Measurements from ENCODE around the gene SLC25A47. TPM values are rescaled to one million over a fixed set of nuclear protein-coding genes. Genes with fewer than 3 reads are reported as not detected.

SLC25A47 gene
- total and polyA plus RNA-seq, 2 donors (not counting 1 experiment from before 2014, with no cell fraction given) = under 0.01 TPM; not detected in 1

DNA sequence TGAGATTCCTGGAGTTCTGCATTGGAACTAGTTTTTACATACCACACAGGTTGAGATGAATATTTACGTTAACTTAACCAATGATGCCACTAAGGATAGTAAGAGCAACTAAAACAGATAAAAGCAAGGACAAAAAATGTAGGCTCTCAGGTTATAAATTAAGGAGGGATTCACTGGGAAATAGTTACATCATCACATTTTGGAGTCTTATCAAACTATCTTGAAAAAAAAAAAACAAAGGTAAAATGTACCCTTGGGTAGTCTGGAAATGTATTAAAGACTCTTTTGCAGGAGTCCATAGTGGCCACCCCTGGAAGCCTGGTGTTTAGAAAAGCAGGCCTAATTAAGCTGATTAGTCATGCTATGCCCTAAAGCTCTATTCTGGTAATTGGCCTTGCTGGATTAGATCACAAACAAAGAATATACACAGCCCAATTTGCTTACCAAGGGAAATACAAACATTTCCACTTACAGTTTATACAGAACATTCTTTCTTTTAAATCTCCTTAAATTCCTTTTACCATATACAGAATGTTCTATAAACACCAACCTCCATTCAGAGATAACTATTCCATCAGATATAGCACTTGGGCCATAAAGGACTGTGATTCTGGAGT, 39.3 kb downstream of the SLC25A47 start:
- DNase-seq (ENCODE audit: low read depth in 2 of 2) = peak in 1 of 2 donors; percentile 54
- Histone ChIP-seq H3K79me2 (ENCODE audit: control insufficient read depth, insufficient read depth, low read length) (no peaks in the 10 kb centered on the region), H3K9ac (ENCODE audit: insufficient read depth, low read length) (no peak overlapping the region), H3K4me3 (replicated peaks in 1 of 4; ENCODE audit: control extremely low read depth in 1 of 4, insufficient read depth in 1 of 4, low read depth in 3 of 4, low read length in 4 of 4) (no peak overlapping the region), H3K27ac (ENCODE audit: insufficient read depth, low read length) (peak overlapping the region; percentile 8), H3K9me3 (ENCODE audit: control insufficient read depth, insufficient read depth, low read depth, low read length) (no peaks in the 10 kb centered on the region), H4K20me1 (ENCODE audit: control insufficient read depth, extremely low read depth, insufficient read depth, low read length) (no peaks in the 10 kb centered on the region), H3K4me2 (ENCODE audit: extremely low read depth, insufficient read depth, low read length) (no peak overlapping the region), H3K27me3 (ENCODE audit: control insufficient read depth, insufficient read depth, low read length) (no peaks in the 10 kb centered on the region), H2AFZ (ENCODE audit: low read length) (no peak overlapping the region), H3K36me3 (ENCODE audit: control insufficient read depth, insufficient read depth, low read length) (peaks cover 5% of the 10 kb centered on the region), H3K4me1 (ENCODE audit: control insufficient read depth, extremely low read depth, insufficient read depth, low read length) (peaks cover 3% of the 10 kb centered on the region)
- no peak for TF ChIP-seq EZH2 (IDR thresholded peaks at IDR 0.05; ENCODE audit: low read length, missing control alignments)
- TF ChIP-seq, protein P1, sequence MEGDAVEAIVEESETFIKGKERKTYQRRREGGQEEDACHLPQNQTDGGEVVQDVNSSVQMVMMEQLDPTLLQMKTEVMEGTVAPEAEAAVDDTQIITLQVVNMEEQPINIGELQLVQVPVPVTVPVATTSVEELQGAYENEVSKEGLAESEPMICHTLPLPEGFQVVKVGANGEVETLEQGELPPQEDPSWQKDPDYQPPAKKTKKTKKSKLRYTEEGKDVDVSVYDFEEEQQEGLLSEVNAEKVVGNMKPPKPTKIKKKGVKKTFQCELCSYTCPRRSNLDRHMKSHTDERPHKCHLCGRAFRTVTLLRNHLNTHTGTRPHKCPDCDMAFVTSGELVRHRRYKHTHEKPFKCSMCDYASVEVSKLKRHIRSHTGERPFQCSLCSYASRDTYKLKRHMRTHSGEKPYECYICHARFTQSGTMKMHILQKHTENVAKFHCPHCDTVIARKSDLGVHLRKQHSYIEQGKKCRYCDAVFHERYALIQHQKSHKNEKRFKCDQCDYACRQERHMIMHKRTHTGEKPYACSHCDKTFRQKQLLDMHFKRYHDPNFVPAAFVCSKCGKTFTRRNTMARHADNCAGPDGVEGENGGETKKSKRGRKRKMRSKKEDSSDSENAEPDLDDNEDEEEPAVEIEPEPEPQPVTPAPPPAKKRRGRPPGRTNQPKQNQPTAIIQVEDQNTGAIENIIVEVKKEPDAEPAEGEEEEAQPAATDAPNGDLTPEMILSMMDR (conservative IDR thresholded peaks at IDR 0.05 in 1 of 2, IDR thresholded peaks at IDR 0.05 in 1 of 2; ENCODE audit: low read depth in 1 of 2, low read length in 2 of 2) = no peak

DNA sequence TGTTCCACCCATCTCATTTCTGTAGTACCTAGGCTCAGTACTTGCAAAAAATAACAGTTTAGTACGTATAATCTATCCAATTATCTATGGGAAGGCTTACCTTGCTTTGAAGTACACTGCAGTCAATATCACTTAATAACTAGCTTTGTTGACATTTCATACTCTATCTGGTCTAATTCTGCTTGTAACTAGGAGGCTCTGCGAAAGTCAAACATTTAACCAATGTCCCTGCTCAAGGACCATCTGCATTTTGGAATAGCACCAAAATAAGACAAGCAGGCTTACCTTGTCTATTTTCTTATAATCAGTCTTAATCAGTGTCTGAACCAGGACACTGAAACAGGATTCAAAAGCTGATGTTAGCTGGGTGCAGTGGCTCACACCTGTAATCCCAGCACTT, 39.9 kb downstream of the SLC25A47 start:
- no peak for TF ChIP-seq EZH2 (IDR thresholded peaks at IDR 0.05; ENCODE audit: low read length, missing control alignments)
- TF ChIP-seq, protein P1 (conservative IDR thresholded peaks at IDR 0.05 in 1 of 2, IDR thresholded peaks at IDR 0.05 in 1 of 2; ENCODE audit: low read depth in 1 of 2, low read length in 2 of 2) = no peak
- no peak overlapping the region for H2AFZ ChIP-seq (ENCODE audit: low read length)
- H3K27me3 ChIP-seq (ENCODE audit: control insufficient read depth, insufficient read depth, low read length) = no peaks in the 10 kb centered on the region
- H3K27ac ChIP-seq (ENCODE audit: insufficient read depth, low read length) = no peak overlapping the region
- H4K20me1 ChIP-seq (ENCODE audit: control insufficient read depth, extremely low read depth, insufficient read depth, low read length) = no peaks in the 10 kb centered on the region
- no peak for DNase-seq (ENCODE audit: low read depth in 2 of 2)
- H3K36me3 ChIP-seq (ENCODE audit: control insufficient read depth, insufficient read depth, low read length) = peaks cover 7% of the 10 kb centered on the region
- H3K79me2 ChIP-seq (ENCODE audit: control insufficient read depth, insufficient read depth, low read length) = no peaks in the 10 kb centered on the region
- H3K4me2 ChIP-seq (ENCODE audit: extremely low read depth, insufficient read depth, low read length) = no peak overlapping the region
- H3K9ac ChIP-seq (ENCODE audit: insufficient read depth, low read length) = no peak overlapping the region
- H3K4me1 ChIP-seq (ENCODE audit: control insufficient read depth, extremely low read depth, insufficient read depth, low read length) = peaks cover 3% of the 10 kb centered on the region
- H3K9me3 ChIP-seq (ENCODE audit: control insufficient read depth, insufficient read depth, low read depth, low read length) = no peaks in the 10 kb centered on the region
- no peak overlapping the region for H3K4me3 ChIP-seq (replicated peaks in 1 of 4; ENCODE audit: control extremely low read depth in 1 of 4, insufficient read depth in 1 of 4, low read depth in 3 of 4, low read length in 4 of 4)

DNA sequence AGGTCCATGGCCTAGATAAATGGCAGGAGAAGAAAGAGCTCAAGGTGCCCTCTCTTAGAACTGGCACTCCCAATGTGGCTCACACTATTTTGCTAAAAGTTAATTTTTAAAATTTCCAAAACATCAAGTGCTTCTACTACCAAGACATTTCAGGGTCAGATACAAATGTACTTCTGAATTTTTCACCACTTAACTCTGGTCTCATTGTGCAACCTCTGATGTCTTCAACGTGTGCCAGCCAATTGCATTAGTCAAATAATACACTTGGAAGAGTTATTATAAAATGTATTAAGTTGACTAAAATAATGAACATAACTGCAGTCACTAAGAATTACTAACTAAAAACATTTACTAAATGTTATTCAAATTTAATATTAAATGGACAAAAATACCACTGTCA, 41.3 kb downstream of the SLC25A47 start:
- TF ChIP-seq, protein P1 (conservative IDR thresholded peaks at IDR 0.05 in 1 of 2, IDR thresholded peaks at IDR 0.05 in 1 of 2; ENCODE audit: low read depth in 1 of 2, low read length in 2 of 2) = no peak
- TF ChIP-seq EZH2 (IDR thresholded peaks at IDR 0.05; ENCODE audit: low read length, missing control alignments) = no peak
- peaks cover 9% of the 10 kb centered on the region for H3K36me3 ChIP-seq (ENCODE audit: control insufficient read depth, insufficient read depth, low read length)
- H3K4me1 ChIP-seq (ENCODE audit: control insufficient read depth, extremely low read depth, insufficient read depth, low read length) = peaks cover 3% of the 10 kb centered on the region
- H4K20me1 ChIP-seq (ENCODE audit: control insufficient read depth, extremely low read depth, insufficient read depth, low read length) = no peaks in the 10 kb centered on the region
- no peak overlapping the region for H2AFZ ChIP-seq (ENCODE audit: low read length)
- no peak overlapping the region for H3K4me3 ChIP-seq (replicated peaks in 1 of 4; ENCODE audit: control extremely low read depth in 1 of 4, insufficient read depth in 1 of 4, low read depth in 3 of 4, low read length in 4 of 4)
- no peaks in the 10 kb centered on the region for H3K79me2 ChIP-seq (ENCODE audit: control insufficient read depth, insufficient read depth, low read length)
- DNase-seq (ENCODE audit: low read depth in 2 of 2) = peak in 1 of 2 donors; percentile 25
- no peak overlapping the region for H3K4me2 ChIP-seq (ENCODE audit: extremely low read depth, insufficient read depth, low read length)
- no peaks in the 10 kb centered on the region for H3K9me3 ChIP-seq (ENCODE audit: control insufficient read depth, insufficient read depth, low read depth, low read length)
- H3K27me3 ChIP-seq (ENCODE audit: control insufficient read depth, insufficient read depth, low read length) = no peaks in the 10 kb centered on the region
- H3K27ac ChIP-seq (ENCODE audit: insufficient read depth, low read length) = no peak overlapping the region
- H3K9ac ChIP-seq (ENCODE audit: insufficient read depth, low read length) = no peak overlapping the region
